Peyer's patch (tissue), 4 donors: ENCODE measurements around the gene RFLNA. TPM values are rescaled to one million over a fixed set of nuclear protein-coding genes. Genes with fewer than 3 reads are reported as not detected.
"Not testable (repeated sequence)": the region's sequence is repeated elsewhere in the genome, so short reads cannot be mapped to it uniquely, and the experiment has no call there.

Source experiments
- DNase-seq, 3 donors: peaks; one replicate each; pipeline ENCODE4 v3.0.0-alpha.2; 2017 to 2019
- H3K27ac ChIP-seq, 4 donors: fragments of 200-600 bp; sonication (generic); one replicate each; pipeline ENCODE4 v1.5.1; 2016 to 2019
- H3K27me3 ChIP-seq, 2 donors: fragments of 200-600 bp; sonication (generic); one replicate each; pipeline ENCODE4 v1.5.1; 2019
- H3K36me3 ChIP-seq, 3 donors: fragments of 200-600 bp; sonication (generic); one replicate each; pipeline ENCODE4 v1.5.1; 2016 to 2019
- H3K4me1 ChIP-seq, 4 donors: fragments of 200-600 bp; sonication (generic); one replicate each; pipeline ENCODE4 v1.5.1; 2016 to 2019
- H3K4me3 ChIP-seq, 4 donors: fragments of 200-600 bp; sonication (generic); 1 replicate in 3 of 4; 2 replicates in 1 of 4; pipeline ENCODE4 v1.5.1; 2016 to 2019; ENCODE audit warnings: mild to moderate bottlenecking in 1 of 4
- H3K9me3 ChIP-seq, 4 donors: fragments of 200-600 bp; sonication (generic); one replicate each; pipeline ENCODE4 v1.5.1; 2016 to 2019; ENCODE audit warnings: mild to moderate bottlenecking in 1 of 4
- POLR2A ChIP-seq, 2 donors: fragments of 450-650 bp; IDR thresholded peaks; one replicate each; pipeline ENCODE4 v1.5.1; 2017; ENCODE audit warnings: antibody characterized with exemption in 2 of 2, mild to moderate bottlenecking in 2 of 2, moderate library complexity in 2 of 2
- total RNA-seq, 4 donors: library from RNA; depleted of rRNA; stranded (reverse); fragments of >200 nt; gene quantifications; one replicate each; pipeline ENCODE4 v1.1.0, GENCODE V29; 2016
- TF ChIP-seq, protein P1 (sequence below), 6 experiments: fragments of 450-650 bp in 4 of 6; fragments of 200-600 bp in 2 of 6; sonication (generic) in 1 of 6; IDR thresholded peaks; one replicate each; pipeline ENCODE4 v1.5.1; 2017 to 2019; ENCODE audit warnings: antibody characterized with exemption in 6 of 6, mild to moderate bottlenecking in 3 of 6, moderate library complexity in 1 of 6

RFLNA gene
- total RNA-seq, 4 donors from 2014 or later, result 8.3 to 25.7 (median 21.1) TPM

DNA sequence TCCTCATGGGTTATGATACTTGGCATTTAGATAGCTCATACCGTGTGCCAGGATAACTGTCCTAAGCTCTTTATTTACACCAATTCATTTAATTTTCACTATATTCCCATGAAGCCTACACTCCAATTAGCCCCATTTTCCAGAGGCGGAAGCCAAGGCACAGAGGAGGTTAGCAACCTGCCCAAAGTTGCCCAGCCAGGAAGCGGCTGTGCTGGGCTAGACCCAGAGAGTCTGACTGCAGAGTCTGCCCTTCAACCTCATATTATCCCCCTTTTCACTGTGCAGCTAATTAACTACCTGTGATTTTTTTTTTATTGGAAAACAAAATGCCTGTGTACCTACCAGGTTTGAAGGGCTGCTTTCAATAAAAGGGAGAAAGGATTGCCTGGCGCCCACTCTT lies 2.5 kb downstream of the RFLNA start:
- H3K27me3 ChIP-seq, result no peaks in the 10 kb centered on the region
- H3K9me3 ChIP-seq, result no peaks in the 10 kb centered on the region
- DNase-seq, result no peak
- peak overlapping the region in 2 of 4 donors; percentile 57 to 62 for H3K4me3 ChIP-seq
- H3K27ac ChIP-seq, result peak overlapping the region in 3 of 4 donors; percentile 64 to 82 (median 78)
- no peak for TF ChIP-seq POLR2A (IDR thresholded peaks at IDR 0.05)
- TF ChIP-seq, protein P1, sequence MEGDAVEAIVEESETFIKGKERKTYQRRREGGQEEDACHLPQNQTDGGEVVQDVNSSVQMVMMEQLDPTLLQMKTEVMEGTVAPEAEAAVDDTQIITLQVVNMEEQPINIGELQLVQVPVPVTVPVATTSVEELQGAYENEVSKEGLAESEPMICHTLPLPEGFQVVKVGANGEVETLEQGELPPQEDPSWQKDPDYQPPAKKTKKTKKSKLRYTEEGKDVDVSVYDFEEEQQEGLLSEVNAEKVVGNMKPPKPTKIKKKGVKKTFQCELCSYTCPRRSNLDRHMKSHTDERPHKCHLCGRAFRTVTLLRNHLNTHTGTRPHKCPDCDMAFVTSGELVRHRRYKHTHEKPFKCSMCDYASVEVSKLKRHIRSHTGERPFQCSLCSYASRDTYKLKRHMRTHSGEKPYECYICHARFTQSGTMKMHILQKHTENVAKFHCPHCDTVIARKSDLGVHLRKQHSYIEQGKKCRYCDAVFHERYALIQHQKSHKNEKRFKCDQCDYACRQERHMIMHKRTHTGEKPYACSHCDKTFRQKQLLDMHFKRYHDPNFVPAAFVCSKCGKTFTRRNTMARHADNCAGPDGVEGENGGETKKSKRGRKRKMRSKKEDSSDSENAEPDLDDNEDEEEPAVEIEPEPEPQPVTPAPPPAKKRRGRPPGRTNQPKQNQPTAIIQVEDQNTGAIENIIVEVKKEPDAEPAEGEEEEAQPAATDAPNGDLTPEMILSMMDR (IDR thresholded peaks at IDR 0.05), result no peak
- no peaks in the 10 kb centered on the region for H3K36me3 ChIP-seq
- peaks cover 0 to 35% (median 0%) of the 10 kb centered on the region in 4 donors for H3K4me1 ChIP-seq

- no peaks in the 10 kb centered on the region for H3K27me3 ChIP-seq
- DNase-seq, result peak in 1 of 3 donors; percentile 36
- H3K4me3 ChIP-seq, result peak overlapping the region in 1 of 4 donors; percentile 57
- peaks cover 0 to 35% (median 0%) of the 10 kb centered on the region in 4 donors for H3K4me1 ChIP-seq
- H3K27ac ChIP-seq, result peak overlapping the region in 2 of 4 donors; percentile 78 to 82
- TF ChIP-seq POLR2A (IDR thresholded peaks at IDR 0.05), result no peak
- TF ChIP-seq, protein P1 (IDR thresholded peaks at IDR 0.05), result no peak
- H3K36me3 ChIP-seq, result no peaks in the 10 kb centered on the region
- H3K9me3 ChIP-seq, result no peaks in the 10 kb centered on the region
These were observed 3.0 kb downstream of the RFLNA start for GRCh38 chr12:124297856-124298255.

GRCh38 chr12:124298685-124299410 lies 4.0 kb downstream of the RFLNA start:
- no peaks in the 10 kb centered on the region for H3K36me3 ChIP-seq
- no peaks in the 10 kb centered on the region for H3K9me3 ChIP-seq
- no peak overlapping the region for H3K4me3 ChIP-seq
- no peak for TF ChIP-seq POLR2A (IDR thresholded peaks at IDR 0.05)
- TF ChIP-seq, protein P1 (IDR thresholded peaks at IDR 0.05), result no peak
- no peak for DNase-seq
- no peaks in the 10 kb centered on the region for H3K27me3 ChIP-seq
- peaks cover 0 to 30% (median 0%) of the 10 kb centered on the region in 4 donors for H3K4me1 ChIP-seq
- H3K27ac ChIP-seq, result no peak overlapping the region

DNA sequence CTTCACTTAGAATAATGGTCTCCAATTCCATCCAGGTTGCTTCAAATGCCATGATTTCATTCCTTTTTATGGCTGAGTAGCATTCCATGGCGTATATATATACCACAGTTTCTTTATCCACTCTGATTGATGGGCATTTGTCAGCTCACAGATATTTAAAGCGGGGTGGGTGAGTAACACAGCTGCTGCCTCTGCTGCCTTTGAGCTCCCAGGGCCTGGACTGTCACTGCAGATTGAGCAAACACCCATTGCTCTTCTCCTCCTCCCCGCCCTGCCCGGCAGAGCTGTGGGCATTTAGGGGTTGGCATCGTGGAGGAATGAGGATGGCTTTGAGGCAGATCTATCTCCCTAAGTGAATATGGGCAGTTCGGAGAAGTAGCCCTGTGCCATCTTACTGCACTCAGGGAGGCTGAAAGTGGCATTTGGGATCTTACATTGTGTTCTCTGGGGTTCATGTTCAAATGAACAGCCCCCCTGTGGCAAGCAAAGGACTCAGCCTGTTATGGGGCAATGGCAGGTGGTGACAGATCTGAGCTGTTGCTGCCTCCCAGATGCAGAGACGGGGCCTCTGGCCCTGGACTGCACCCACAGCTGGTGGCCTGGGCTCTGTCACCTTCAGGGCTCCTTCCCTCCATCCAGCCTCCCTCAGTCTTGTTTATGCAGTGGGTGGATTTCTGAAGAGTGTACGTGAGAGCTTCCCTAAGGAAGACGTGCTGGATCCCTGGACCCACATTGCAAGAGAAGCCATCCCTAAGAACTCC lies 4.9 kb downstream of the RFLNA start:
- peaks cover 0 to 21% (median 0%) of the 10 kb centered on the region in 4 donors for H3K4me1 ChIP-seq
- no peaks in the 10 kb centered on the region for H3K9me3 ChIP-seq
- H3K27ac ChIP-seq, result no peak overlapping the region
- H3K27me3 ChIP-seq, result no peaks in the 10 kb centered on the region
- no peak overlapping the region for H3K4me3 ChIP-seq
- no peak for DNase-seq
- H3K36me3 ChIP-seq, result no peaks in the 10 kb centered on the region
- no peak for TF ChIP-seq POLR2A (IDR thresholded peaks at IDR 0.05)
- TF ChIP-seq, protein P1 (IDR thresholded peaks at IDR 0.05), result no peak

- H3K27me3 ChIP-seq, DNase-seq, H3K4me3 ChIP-seq, H3K36me3 ChIP-seq, H3K9me3 ChIP-seq, H3K27ac ChIP-seq: not testable (repeated sequence)
- peaks cover 0 to 15% (median 0%) of the 10 kb centered on the region in 4 donors for H3K4me1 ChIP-seq
These were observed 5.8 kb downstream of the RFLNA start for GRCh38 chr12:124300657-124301056.

DNA sequence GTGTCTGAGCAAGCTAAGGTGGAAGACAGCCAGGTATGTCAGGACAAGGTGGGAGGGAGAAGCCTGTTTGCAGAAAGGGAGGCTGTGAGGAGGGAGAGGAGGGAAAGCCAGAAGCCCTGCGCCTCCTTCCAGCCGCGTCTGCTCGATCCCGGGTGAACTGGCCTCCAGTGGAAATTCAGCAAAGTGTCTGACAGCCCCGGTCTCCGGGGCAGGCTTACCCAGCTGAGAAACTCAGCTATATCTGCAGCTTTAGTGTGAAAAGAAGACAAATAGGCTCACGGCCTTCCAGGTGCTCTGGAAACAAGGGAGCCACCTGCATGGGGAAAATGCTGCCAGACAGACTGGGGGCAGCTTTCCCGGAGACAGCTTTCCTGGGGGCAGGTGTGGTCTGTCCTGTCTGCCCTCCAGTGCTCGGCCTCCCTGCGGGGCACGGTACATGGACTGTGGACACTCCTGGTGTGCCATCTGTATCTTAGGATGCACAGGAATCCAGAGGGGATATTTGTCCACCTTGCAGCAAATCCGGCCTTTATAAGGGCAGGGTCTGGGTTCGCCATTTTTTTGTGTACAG lies 6.3 kb downstream of the RFLNA start:
- no peak overlapping the region for H3K27ac ChIP-seq
- H3K27me3 ChIP-seq, result no peaks in the 10 kb centered on the region
- H3K4me3 ChIP-seq, result no peak overlapping the region
- no peaks in the 10 kb centered on the region for H3K36me3 ChIP-seq
- TF ChIP-seq, protein P1 (IDR thresholded peaks at IDR 0.05), result no peak
- no peak for TF ChIP-seq POLR2A (IDR thresholded peaks at IDR 0.05)
- no peaks in the 10 kb centered on the region for H3K9me3 ChIP-seq
- DNase-seq, result no peak
- H3K4me1 ChIP-seq, result peaks cover 0 to 13% (median 0%) of the 10 kb centered on the region in 4 donors
